Activated CD4-positive, alpha-beta T cell treated with anti-CD3 and anti-CD28 coated beads, Interleukin-2, amount 50 U/mL, for 24 hours (primary cell): ENCODE results near the gene CEMIP.

Experiments used
- DNase-seq, 2 donors: peaks; one replicate each; pipeline ENCODE4 v3.0.0-alpha.2; 2020; ENCODE audit warnings: low read depth in 1 of 2, low spot score in 1 of 2

CEMIP gene, protein sequence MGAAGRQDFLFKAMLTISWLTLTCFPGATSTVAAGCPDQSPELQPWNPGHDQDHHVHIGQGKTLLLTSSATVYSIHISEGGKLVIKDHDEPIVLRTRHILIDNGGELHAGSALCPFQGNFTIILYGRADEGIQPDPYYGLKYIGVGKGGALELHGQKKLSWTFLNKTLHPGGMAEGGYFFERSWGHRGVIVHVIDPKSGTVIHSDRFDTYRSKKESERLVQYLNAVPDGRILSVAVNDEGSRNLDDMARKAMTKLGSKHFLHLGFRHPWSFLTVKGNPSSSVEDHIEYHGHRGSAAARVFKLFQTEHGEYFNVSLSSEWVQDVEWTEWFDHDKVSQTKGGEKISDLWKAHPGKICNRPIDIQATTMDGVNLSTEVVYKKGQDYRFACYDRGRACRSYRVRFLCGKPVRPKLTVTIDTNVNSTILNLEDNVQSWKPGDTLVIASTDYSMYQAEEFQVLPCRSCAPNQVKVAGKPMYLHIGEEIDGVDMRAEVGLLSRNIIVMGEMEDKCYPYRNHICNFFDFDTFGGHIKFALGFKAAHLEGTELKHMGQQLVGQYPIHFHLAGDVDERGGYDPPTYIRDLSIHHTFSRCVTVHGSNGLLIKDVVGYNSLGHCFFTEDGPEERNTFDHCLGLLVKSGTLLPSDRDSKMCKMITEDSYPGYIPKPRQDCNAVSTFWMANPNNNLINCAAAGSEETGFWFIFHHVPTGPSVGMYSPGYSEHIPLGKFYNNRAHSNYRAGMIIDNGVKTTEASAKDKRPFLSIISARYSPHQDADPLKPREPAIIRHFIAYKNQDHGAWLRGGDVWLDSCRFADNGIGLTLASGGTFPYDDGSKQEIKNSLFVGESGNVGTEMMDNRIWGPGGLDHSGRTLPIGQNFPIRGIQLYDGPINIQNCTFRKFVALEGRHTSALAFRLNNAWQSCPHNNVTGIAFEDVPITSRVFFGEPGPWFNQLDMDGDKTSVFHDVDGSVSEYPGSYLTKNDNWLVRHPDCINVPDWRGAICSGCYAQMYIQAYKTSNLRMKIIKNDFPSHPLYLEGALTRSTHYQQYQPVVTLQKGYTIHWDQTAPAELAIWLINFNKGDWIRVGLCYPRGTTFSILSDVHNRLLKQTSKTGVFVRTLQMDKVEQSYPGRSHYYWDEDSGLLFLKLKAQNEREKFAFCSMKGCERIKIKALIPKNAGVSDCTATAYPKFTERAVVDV (N-terminal part only)

DNA sequence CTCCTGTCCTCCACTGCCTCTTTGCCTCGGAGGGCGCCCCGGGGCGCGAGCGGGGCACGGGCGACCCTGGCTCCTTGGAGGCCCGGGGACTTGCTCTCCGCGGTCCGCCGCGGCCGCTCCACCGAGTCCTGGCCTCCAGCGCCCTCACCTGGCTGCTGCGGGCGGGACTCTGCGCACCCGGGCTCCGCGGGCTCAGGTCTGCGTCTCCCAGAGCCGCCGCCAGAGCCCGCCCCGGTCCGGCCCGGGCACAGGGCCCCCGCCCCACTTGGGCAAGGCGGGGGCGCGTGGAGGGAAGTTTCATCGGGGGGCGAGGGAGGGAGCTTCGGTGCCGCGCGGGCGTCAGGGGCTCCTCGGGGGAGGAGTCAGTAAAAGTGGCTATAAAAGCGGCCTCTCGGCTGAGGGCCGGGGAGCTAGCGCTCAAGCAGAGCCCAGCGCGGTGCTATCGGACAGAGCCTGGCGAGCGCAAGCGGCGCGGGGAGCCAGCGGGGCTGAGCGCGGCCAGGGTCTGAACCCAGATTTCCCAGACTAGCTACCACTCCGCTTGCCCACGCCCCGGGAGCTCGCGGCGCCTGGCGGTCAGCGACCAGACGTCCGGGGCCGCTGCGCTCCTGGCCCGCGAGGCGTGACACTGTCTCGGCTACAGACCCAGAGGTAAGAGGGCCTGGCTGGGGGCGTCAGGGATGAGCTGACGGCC lies at the start of gene CEMIP:
Gene CEMIP (plus strand): TSS at position 407 of the 694 bp plus-strand sequence. CDS start 94,510 bp downstream, outside the sequence.
- peak in 1 of 2 donors; percentile 28 for DNase-seq

DNA sequence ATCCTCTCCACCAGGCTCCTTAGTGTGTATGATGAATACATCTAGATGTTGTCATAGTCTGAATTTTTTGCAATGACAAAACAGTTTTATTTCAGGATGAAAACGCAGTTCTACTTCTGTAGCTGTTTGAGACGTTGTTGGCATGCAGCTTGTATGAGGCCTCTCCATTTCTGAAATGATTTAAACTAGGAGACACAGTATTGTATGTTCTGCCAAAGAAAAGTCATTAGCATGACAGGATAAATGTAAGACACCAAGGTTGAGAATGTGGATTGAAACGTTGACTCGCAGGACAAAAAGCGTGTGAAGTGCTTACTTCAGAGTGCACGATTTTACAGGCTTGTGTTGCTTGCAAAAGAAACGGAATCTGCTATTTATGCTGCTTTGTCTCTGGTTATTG lies 48.8 kb upstream of the CEMIP start:
- no peak for DNase-seq

DNA sequence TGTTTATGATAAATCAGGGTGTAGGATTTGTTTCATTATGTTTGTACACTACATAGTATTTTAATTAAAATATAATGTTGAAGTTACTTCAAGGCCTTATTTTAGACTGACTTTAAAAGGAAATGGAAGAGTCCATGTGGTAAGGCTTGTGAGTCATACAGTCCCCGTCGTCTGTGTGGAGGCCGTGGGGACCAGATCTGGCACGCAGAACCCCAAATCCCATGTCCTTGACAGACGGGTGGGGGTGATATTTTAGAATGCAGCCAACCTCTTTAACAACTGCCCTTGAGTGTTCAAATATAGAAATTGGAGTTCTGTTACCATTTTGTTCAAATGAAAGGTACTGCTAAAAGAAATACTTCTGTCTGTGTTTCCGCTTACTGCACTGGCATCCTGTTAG lies 48.2 kb upstream of the CEMIP start:
- no peak for DNase-seq

DNA sequence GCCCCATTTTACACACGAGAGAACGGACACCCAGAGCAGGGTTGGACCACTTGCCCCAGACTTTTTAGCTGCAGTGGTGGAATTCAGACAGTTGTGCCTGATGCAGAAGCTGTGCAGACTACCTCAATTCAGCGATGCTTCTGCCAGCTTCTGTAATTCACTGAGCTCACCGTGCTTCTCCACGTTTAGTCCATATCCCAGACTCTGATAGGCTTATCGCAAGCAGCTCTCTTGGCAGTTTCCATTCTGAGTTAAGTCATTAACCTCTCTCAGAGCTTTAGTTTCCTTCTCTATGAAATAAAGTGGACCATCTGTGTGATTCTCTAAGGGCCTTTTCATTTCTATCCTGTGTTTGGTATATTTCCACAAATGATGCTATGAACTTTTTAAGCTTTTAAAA lies 47.0 kb upstream of the CEMIP start:
- DNase-seq: no peak

DNA sequence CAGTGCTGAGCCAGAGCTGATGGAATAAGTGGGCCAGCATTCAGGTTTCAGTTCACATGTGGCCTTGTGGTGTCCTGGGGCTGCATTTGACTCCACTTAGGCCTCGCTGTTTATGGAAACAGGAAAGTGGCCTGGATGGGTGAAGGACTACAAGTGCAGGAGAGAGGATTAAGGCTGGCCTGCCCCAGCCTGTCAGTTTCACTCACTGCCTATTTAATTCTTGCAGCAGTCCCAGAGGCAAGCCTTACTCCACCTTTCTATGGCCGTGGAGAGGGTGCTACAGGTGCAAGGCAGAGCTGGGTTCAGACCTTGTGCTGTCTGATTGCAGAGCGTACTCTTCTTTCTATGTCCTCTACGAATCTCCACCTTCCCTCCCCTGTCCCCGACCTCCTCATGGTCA lies 46.4 kb upstream of the CEMIP start:
- no peak for DNase-seq

DNA sequence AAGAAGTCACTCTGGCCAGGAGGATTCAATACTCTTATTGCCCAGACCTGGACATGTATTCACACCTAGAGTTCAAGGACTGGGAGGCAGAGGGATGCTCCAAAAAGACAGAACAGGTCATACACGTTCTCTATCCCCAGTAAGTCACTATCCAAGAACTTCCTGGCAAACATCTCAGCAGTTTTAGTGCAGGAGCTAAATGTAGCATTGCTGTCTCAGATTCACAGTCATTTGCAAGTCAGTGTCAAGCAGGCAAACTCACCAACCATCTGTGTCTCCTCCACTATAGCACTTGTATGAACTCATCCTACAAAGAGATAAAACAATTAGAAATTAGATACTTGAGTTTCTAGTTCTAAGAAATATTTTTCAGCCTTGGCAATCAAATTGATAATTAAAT lies 45.7 kb upstream of the CEMIP start:
- DNase-seq: no peak

DNA sequence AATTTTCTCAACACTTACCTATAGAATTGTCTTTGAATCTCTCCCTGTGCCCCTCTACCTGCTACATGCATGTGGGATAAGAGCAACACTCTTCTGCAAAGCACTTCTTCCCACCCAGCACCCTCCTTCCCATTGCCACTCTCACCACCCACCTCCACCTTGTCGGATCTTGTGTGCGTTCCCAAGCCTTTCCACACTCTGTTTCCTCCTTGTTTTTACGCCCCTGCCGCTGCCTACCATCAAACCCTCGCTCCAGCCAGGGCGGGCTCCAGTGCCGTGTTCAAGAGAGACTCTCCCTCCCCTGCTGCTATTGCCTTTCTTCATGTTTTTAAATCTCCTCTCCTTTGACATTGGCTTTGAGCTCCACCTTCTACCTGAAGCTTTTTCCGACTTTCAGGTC lies 43.8 kb upstream of the CEMIP start:
- DNase-seq: no peak

DNA sequence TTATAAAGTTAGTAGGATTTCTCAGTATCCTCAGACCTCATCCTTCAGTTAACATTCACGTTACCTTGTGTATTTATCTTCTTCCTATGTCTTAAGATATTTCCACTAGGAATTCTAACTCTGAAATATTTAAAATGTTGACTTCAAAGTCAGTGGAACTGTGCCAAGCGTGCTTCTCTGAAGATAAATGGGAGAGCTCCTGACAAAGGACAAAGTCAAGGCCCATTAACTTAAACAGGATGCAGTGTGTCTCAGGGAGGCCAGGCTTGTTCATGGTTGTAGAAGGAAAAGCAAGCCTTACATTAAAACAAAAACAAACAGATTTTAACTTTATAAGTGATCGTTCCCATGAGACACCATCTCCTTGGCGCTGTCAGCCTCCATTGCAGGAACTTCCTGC lies 42.6 kb upstream of the CEMIP start:
- DNase-seq: no peak

DNA sequence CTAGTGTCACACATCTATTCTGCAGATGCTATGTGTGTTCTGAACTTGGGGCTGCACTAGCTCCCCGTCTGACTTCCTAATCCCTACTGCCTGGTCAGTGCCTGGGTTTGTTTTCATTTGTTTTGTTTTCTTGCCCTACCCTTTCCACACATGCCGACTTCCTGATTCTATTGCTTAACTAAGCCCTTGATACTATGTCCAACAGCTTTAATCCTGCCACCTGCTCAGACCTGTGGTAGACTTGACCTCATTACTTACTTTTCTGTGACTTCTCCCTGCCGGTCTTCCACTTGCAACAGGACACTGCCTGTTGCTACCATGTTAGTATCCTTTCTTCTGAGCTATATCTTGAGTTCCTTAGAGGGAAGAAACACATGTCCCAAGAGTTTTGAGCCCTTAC lies 39.3 kb upstream of the CEMIP start:
- no peak for DNase-seq

DNA sequence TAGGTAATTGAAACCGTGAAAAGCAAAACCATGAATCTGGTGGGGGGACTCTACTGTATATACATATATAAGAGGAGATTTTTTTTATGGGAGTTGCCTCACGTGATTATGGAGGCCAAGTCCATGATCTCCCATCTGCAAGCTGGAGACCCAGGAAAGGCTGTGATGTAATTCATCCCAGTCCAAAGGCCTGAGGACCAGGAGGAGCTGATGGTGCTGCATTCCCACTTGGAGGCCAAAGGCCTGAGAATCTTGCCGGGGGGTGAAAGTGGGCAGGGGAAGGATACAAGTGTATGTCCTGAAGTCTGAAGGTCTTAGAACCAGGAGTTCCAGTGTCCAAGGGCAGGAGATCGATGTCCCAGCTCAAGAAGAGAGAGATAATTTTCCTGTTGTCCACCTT lies 37.1 kb upstream of the CEMIP start:
- DNase-seq: no peak

DNA sequence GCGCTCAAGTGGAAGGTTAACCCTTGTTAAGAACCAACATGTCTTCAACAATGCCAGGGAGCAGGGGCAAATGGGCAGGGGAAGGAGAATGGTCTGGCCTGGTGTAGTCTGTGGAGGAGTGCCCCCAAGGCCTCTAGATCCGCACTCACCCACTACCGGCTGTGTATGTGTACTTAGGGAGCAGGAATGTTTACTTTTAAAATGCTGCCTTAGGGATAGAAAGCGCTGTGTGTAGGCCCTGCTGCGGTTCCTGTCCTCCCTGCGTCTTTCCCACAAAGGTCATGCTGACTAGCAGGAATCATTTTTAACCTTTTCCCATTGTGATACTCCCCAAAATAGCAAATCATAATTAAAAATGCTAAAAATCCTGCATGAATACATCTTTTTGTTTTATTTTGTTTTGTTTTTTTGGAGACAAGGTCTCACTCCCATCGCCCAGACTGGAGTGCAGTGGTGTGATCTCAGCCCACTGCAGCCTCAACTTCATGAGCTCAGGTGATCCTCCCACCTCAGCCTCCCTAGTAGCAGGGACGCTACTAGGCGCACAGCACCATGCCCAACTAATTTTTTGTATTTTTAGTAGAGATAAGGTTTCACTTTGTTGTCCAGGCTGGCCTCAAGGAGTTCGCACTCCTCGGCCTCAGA lies 35.9 kb upstream of the CEMIP start:
- DNase-seq: no peak

DNA sequence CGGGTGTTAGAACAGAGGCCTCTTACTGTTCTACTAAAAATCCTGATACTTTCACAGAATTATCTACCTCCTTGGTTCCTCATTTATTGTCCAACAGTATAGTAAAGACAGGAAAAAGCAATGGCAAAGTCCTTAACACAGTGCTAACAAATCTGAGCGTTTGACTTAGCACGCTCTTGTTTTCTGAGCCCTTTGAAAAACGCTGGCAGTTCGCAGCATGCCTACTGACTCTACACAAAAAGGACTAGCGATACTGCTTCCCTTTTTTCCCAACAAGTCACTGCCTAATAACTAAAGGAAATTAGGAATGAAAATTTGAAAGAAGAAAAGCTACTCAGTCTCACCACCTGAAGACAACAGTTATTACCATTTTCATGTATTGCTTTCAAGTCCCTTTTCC lies 34.8 kb upstream of the CEMIP start:
- no peak for DNase-seq

DNA sequence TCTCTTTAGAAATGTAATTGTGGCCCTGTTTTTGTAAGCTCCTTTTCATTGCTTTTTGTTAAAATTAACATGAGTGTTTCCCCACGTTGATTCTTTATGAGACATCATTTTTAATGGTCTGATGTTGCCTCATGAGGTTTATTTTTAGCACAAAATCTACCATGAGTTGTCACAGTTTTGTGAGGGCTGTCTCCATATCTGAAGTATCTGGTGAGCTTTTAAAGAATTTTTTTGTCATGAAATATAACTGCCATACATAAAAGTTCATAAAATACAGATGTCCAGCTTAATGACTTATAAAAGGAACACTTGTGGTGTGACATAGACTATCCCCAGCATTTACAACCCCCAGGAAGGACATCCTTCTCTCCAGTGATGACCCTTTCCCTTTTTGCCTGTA lies 34.3 kb upstream of the CEMIP start:
- no peak for DNase-seq

DNA sequence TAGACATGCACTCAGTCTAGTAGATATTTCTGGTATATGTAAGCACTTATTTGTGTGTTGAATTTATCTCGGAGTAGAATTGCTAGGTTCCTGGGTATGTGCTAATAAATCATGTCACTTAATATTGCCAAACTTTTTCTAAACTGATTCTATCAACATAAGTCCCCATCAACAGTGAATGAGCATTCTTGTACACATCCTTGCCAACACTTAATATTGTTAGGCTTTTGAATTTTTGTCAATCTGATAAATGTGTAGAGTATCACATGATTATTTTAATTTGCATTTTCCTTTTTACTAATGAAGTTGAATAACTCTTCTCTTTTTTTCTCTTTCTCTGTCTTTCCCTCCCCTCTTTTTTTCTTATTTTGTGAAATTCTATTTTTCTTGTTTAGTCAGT lies 33.3 kb upstream of the CEMIP start:
- DNase-seq: no peak

DNA sequence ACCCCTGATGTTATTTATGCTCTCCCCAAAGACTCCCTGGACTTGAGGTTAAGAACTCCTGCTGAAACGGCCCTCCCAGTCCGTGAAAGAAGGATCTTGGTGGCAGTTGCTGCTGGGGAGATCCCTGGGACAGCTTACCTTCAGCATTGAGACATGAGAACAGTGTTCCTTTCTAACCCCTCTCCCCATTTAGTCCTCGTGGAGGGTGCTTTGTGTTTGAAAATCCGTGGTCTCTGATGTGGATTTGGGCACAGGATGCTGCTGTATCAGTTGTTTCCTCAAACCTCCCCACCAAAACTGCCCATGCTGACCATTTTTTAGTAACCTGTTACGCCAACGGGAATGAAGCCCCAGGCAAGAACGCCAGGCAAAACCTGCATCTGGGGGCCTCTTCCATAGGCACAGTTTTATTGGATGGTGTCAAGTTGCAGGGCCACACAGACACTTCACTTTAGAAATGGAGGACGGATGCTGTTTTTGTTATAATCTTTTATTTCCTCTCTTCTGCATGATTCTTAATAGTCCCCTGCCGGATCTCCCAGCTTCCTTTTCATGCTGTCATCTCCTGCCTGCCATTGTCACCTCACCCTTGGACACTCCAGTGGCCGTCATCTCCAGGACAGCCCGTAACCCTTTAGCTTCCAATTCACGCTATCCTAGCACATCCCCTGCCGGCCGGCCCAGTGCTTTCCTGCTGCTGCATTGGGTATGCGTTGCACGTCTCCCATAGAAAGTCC lies 31.7 kb upstream of the CEMIP start:
- no peak for DNase-seq

DNA sequence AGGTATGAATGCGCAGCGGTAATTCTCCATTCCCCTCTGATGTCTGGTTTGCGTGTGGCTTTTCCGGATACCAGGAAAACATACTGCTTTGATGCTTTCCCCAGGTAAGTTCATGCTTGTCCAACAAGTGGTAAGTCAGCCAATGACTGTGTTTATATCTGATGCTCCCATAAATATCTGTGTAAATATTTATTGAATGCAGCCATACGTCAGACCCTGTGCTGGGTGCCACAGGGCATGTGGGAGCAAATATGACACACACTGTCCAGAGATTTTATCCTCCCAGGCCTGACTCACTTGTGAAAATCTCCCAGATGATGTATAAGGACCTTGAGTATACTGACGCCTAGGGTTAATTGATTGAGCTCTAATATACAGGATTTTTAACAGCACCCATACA lies 29.6 kb upstream of the CEMIP start:
- no peak for DNase-seq

DNA sequence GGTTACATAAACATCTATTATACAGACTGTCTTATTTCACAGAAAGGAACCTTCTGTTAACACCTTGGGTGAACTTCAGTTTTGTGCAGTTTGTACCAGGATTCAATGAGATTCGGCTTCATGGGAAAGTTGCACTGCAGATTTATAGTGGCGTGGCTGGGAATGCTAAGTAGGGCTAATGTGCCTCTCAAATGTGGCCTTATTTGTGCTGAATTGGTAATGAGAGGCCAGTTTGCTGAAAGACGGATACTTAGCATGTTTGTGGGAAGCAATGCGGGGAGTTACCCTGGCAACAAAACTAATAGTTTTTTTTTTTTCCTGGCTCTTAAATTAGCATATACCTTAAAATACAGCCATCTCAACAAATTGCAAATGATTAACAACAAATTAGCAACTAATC lies 28.6 kb upstream of the CEMIP start:
- no peak for DNase-seq

DNA sequence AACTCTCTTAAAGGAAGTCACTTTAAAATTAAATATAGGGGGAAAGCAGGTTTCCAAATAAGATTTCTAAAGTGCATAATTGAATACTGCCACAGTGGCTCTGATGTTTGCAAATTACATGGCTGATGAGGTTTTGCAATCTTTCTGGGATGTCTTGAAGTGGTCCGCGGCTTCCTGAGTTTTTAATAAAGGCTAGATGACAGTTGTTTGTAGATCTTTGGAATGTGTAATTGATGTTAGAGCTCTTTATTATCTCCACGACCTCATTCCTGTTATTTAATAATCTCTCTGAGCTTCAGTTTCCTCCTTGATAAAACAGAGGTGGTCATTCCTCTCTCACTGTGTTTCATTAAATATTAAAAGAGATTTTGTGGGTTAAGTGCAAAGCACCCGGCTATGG lies 27.0 kb upstream of the CEMIP start:
- DNase-seq: no peak

DNA sequence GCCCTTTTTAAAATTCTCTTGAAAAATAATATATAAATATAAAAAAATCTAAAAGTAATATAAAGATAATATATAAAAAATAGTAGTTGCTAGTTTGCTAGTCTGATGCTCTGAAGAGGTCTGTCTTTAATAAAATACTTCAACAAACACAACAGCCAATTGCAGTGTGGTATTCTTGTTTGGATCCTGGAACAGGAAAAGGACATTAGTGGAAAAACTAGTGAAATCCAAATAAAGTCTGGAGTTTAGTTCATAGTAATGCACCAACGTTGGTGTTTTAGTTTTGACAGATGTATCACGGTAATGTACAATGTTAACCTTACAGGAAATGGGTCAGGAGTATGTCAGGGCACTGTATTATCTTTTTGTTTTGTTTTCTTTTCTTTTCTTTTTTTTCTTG lies 26.0 kb upstream of the CEMIP start:
- no peak for DNase-seq

DNA sequence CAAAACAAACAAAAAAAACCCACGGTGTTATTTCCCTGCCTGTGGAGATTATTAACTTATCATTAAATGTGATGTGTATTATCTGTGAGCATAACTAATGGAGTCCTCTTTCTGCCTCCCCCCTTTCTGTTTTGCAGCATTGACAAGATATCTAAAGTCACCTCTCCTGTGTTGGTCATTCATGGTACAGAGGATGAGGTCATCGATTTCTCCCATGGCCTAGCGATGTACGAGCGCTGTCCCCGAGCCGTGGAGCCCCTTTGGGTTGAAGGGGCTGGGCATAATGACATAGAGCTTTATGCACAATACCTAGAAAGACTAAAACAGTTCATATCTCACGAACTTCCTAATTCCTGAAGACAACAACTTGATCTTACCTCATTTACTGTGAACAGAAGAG lies 25.2 kb upstream of the CEMIP start:
- no peak for DNase-seq
